Measurements from ENCODE around the gene ARHGAP27.

Gene ARHGAP27

DNA sequence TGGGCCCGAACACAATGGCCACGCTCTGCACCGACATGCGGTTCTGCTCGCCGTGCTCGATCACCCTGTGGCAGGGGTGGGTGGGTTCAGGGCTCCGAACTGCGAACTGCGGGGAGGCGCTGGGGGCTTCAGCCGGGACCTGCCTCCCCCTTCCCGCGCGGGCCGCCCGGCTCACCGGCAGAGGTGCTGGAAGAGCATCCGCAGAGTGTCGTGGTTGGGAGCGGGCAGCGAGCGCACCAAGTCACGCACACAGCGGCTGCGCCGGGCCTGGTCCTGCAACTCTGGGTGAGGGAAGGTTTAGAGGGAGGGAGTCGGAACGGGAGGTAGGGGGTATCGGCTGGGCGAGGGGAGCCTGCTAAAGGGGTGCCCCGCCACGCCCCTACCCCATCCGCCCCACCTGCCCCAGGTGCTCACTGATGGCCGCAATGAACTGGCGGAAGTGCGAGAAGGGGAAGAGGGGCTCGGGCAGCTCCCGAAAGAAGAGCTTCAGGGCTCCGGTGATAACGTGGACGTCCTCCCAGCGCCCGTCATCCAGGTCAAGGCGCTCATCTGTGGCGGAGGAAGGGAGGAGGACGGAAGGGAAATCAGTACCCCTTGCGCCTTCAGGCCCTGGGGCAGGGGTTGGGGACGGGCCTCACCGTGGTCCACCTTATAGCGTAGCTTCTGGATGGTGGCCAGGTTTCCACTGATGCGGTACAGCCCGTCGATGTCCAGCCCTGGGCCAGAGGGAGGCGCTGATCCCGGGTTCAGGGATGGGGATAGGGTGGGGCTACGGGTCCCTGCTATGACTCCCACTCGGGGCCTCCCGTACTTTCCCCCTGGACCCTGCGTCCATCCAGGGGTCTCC, 36.9 kb downstream of the ARHGAP27 start:
- H3K4me3 ChIP-seq (ENCODE audit: low read length): no peak overlapping the region
- H3K27ac ChIP-seq (ENCODE audit: low read length): no peak overlapping the region
- no peaks in the 10 kb centered on the region for H3K36me3 ChIP-seq (ENCODE audit: control insufficient read depth, low read depth, low read length)
- H3K4me1 ChIP-seq (ENCODE audit: control insufficient read depth, low read depth, low read length): peaks cover 4% of the 10 kb centered on the region
- no peaks in the 10 kb centered on the region for H3K27me3 ChIP-seq (ENCODE audit: control insufficient read depth, insufficient read depth, low read length)
- no peaks in the 10 kb centered on the region for H3K9me3 ChIP-seq (ENCODE audit: control insufficient read depth, low read depth, low read length)
- H3K9ac ChIP-seq (ENCODE audit: low read length): no peak overlapping the region

- H3K9me3 ChIP-seq (ENCODE audit: control insufficient read depth, low read depth, low read length): no peaks in the 10 kb centered on the region
- H3K27ac ChIP-seq (ENCODE audit: low read length): no peak overlapping the region
- H3K36me3 ChIP-seq (ENCODE audit: control insufficient read depth, low read depth, low read length): no peaks in the 10 kb centered on the region
- no peaks in the 10 kb centered on the region for H3K27me3 ChIP-seq (ENCODE audit: control insufficient read depth, insufficient read depth, low read length)
- no peak overlapping the region for H3K4me3 ChIP-seq (ENCODE audit: low read length)
- no peak overlapping the region for H3K9ac ChIP-seq (ENCODE audit: low read length)
- H3K4me1 ChIP-seq (ENCODE audit: control insufficient read depth, low read depth, low read length): peaks cover 4% of the 10 kb centered on the region
Measured at GRCh38 chr17:45394913-45395568, 37.6 kb downstream of the ARHGAP27 start.

DNA sequence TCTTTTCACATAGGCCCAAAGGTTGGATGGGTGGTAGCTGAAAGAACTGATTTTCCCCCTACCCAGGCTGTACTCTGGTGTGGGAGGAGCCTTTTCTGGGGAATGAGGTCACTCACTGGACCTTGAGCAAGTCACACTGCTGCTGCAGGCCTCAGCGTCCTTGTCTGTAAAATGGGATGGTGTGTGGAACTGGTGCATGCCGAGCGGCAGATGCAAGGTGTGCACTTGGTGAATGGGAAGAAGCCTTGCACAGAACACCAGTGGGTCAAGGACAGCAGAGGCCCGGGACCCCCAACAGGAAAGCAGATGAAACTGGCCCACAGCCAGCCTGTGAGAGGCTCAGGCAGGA, 38.1 kb downstream of the ARHGAP27 start:
- Histone ChIP-seq H3K27me3 (ENCODE audit: control insufficient read depth, insufficient read depth, low read length) (no peaks in the 10 kb centered on the region), H3K4me1 (ENCODE audit: control insufficient read depth, low read depth, low read length) (peaks cover 4% of the 10 kb centered on the region), H3K36me3 (ENCODE audit: control insufficient read depth, low read depth, low read length) (no peaks in the 10 kb centered on the region), H3K9ac (ENCODE audit: low read length) (no peak overlapping the region), H3K27ac (ENCODE audit: low read length) (no peak overlapping the region), H3K4me3 (ENCODE audit: low read length) (no peak overlapping the region), H3K9me3 (ENCODE audit: control insufficient read depth, low read depth, low read length) (no peaks in the 10 kb centered on the region)

DNA sequence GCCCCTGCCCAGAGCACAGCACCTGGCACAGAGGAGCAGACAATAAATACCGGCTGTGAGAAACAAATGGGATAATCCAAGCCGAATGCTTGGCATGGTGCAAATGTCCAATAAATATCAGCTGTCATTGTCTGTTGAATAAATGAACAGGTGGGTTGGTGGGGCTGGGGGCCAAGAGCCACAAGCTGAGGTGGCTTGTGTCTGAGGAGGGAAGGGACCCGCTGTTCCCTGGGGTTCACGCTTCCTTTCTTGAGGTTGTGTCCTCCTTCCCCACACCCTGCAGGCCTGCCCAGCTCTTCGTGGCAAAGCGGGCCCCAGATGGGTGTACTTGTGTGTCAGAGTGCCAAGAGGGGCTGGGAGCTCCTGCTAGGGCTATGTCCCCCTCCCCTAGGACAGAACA, 38.6 kb downstream of the ARHGAP27 start:
- no peak overlapping the region for H3K9ac ChIP-seq (ENCODE audit: low read length)
- H3K27ac ChIP-seq (ENCODE audit: low read length): no peak overlapping the region
- H3K36me3 ChIP-seq (ENCODE audit: control insufficient read depth, low read depth, low read length): no peaks in the 10 kb centered on the region
- no peak overlapping the region for H3K4me3 ChIP-seq (ENCODE audit: low read length)
- peaks cover 4% of the 10 kb centered on the region for H3K4me1 ChIP-seq (ENCODE audit: control insufficient read depth, low read depth, low read length)
- H3K27me3 ChIP-seq (ENCODE audit: control insufficient read depth, insufficient read depth, low read length): no peaks in the 10 kb centered on the region
- H3K9me3 ChIP-seq (ENCODE audit: control insufficient read depth, low read depth, low read length): no peaks in the 10 kb centered on the region

- Histone ChIP-seq H3K4me3 (ENCODE audit: low read length) (no peak overlapping the region), H3K4me1 (ENCODE audit: control insufficient read depth, low read depth, low read length) (peaks cover 4% of the 10 kb centered on the region), H3K27me3 (ENCODE audit: control insufficient read depth, insufficient read depth, low read length) (no peaks in the 10 kb centered on the region), H3K36me3 (ENCODE audit: control insufficient read depth, low read depth, low read length) (no peaks in the 10 kb centered on the region), H3K9me3 (ENCODE audit: control insufficient read depth, low read depth, low read length) (no peaks in the 10 kb centered on the region), H3K27ac (ENCODE audit: low read length) (no peak overlapping the region), H3K9ac (ENCODE audit: low read length) (no peak overlapping the region)
Measured at GRCh38 chr17:45393411-45393810, 39.3 kb downstream of the ARHGAP27 start.

DNA sequence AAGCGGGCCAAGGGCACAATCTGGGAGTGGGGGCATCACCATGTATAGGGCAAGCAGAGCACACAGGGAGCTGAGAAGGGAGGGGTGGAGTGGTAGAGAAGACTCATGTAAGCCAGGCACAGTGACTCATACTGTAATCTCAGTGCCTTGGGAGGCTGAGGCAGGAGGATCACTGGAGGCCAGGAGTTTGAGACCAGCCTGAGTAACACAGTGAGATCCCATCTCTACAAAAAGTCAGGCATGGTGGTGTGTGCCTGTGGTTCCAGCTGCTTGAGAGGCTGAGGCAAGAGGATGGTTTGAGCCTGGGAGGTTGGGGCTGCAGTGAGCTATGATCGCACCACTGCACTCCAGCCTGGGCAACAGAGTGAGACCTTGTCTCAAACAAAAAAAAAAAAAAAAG, 40.8 kb downstream of the ARHGAP27 start:
- Histone ChIP-seq H3K4me1 (ENCODE audit: control insufficient read depth, low read depth, low read length) (peaks cover 4% of the 10 kb centered on the region), H3K4me3 (ENCODE audit: low read length) (no peak overlapping the region), H3K27me3 (ENCODE audit: control insufficient read depth, insufficient read depth, low read length) (no peaks in the 10 kb centered on the region), H3K9ac (ENCODE audit: low read length) (no peak overlapping the region), H3K27ac (ENCODE audit: low read length) (no peak overlapping the region), H3K36me3 (ENCODE audit: control insufficient read depth, low read depth, low read length) (no peaks in the 10 kb centered on the region), H3K9me3 (ENCODE audit: control insufficient read depth, low read depth, low read length) (no peaks in the 10 kb centered on the region)

DNA sequence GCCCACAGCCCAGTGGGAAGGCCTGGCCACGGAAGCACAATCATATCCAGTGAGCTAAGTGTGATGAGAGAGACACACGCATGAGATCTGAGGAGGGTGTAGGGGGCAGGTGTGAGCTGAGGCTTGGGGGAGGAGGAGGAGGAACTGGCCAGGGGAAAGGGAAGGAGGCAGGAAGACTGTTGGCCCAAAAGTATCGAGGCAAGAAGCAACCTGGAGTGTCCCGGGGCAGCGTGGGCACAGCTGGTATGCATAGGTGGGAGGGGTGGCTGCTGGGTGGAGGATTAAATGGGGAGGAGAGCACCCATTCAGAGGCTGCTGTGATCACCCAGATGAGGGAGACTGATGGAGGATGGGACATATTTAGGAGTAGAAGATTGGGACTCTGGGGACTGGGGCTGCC, 41.4 kb downstream of the ARHGAP27 start:
- Histone ChIP-seq H3K4me3 (ENCODE audit: low read length) (no peak overlapping the region), H3K4me1 (ENCODE audit: control insufficient read depth, low read depth, low read length) (peaks cover 4% of the 10 kb centered on the region), H3K36me3 (ENCODE audit: control insufficient read depth, low read depth, low read length) (no peaks in the 10 kb centered on the region), H3K27ac (ENCODE audit: low read length) (no peak overlapping the region), H3K27me3 (ENCODE audit: control insufficient read depth, insufficient read depth, low read length) (no peaks in the 10 kb centered on the region), H3K9ac (ENCODE audit: low read length) (no peak overlapping the region), H3K9me3 (ENCODE audit: control insufficient read depth, low read depth, low read length) (no peaks in the 10 kb centered on the region)

- Histone ChIP-seq H3K9me3 (ENCODE audit: control insufficient read depth, low read depth, low read length) (no peaks in the 10 kb centered on the region), H3K9ac (ENCODE audit: low read length) (no peak overlapping the region), H3K4me1 (ENCODE audit: control insufficient read depth, low read depth, low read length) (no peaks in the 10 kb centered on the region), H3K27me3 (ENCODE audit: control insufficient read depth, insufficient read depth, low read length) (no peaks in the 10 kb centered on the region), H3K4me3 (ENCODE audit: low read length) (no peak overlapping the region), H3K36me3 (ENCODE audit: control insufficient read depth, low read depth, low read length) (no peaks in the 10 kb centered on the region), H3K27ac (ENCODE audit: low read length) (no peak overlapping the region)
Measured at GRCh38 chr17:45389354-45389753, 43.3 kb downstream of the ARHGAP27 start.

- H3K36me3 ChIP-seq (ENCODE audit: control insufficient read depth, low read depth, low read length): no peaks in the 10 kb centered on the region
- H3K27me3 ChIP-seq (ENCODE audit: control insufficient read depth, insufficient read depth, low read length): no peaks in the 10 kb centered on the region
- H3K4me1 ChIP-seq (ENCODE audit: control insufficient read depth, low read depth, low read length): no peaks in the 10 kb centered on the region
- H3K9me3 ChIP-seq (ENCODE audit: control insufficient read depth, low read depth, low read length): no peaks in the 10 kb centered on the region
- no peak overlapping the region for H3K9ac ChIP-seq (ENCODE audit: low read length)
- H3K27ac ChIP-seq (ENCODE audit: low read length): no peak overlapping the region
- no peak overlapping the region for H3K4me3 ChIP-seq (ENCODE audit: low read length)
Measured at GRCh38 chr17:45388604-45389325, 43.9 kb downstream of the ARHGAP27 start.

DNA sequence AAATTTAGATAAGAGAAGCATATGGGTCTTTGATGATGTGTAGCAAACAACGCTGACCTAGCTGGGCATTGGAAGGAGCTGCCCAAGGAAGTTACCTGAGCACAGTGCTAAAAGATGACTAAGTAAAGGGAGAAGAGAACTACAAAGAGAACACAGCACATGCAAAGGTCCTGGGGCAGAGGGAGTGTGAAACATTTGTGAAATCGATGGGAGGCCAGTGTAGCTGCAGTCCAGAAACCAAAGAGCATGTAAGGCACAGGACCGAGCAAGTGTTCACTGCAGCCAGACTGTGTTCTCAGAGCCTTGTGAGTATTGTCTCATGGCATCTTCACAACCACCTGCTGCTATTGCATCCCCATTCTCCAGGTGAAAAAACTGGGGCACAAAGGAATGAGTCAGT, 44.9 kb downstream of the ARHGAP27 start:
- Histone ChIP-seq H3K4me1 (ENCODE audit: control insufficient read depth, low read depth, low read length) (no peaks in the 10 kb centered on the region), H3K4me3 (ENCODE audit: low read length) (no peak overlapping the region), H3K27me3 (ENCODE audit: control insufficient read depth, insufficient read depth, low read length) (no peaks in the 10 kb centered on the region), H3K36me3 (ENCODE audit: control insufficient read depth, low read depth, low read length) (no peaks in the 10 kb centered on the region), H3K9me3 (ENCODE audit: control insufficient read depth, low read depth, low read length) (no peaks in the 10 kb centered on the region), H3K9ac (ENCODE audit: low read length) (no peak overlapping the region), H3K27ac (ENCODE audit: low read length) (no peak overlapping the region)

DNA sequence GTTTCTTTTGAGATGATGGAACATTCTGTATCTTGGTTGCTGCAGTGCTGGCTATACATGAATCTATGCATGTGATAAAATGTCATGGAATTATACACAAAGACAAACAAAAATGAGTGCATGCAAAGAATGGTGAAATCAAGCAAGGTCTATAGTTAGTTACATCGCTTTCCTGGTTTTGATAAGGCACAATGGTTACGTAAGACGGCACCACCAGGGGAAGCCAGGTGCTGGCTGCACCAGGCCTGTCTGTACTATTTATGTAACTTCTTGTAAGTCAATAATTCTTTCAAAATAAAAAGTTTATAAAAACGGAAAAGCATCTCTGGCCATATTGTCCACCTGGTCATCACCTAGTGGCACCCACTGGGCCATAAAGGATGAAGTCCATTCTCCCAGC, 46.5 kb downstream of the ARHGAP27 start:
- Histone ChIP-seq H3K27me3 (ENCODE audit: control insufficient read depth, insufficient read depth, low read length) (no peaks in the 10 kb centered on the region), H3K9ac (ENCODE audit: low read length) (no peak overlapping the region), H3K27ac (ENCODE audit: low read length) (no peak overlapping the region), H3K36me3 (ENCODE audit: control insufficient read depth, low read depth, low read length) (no peaks in the 10 kb centered on the region), H3K4me3 (ENCODE audit: low read length) (no peak overlapping the region), H3K9me3 (ENCODE audit: control insufficient read depth, low read depth, low read length) (no peaks in the 10 kb centered on the region), H3K4me1 (ENCODE audit: control insufficient read depth, low read depth, low read length) (no peaks in the 10 kb centered on the region)
